Subcutaneous adipose tissue (tissue), 4 donors: Measurements from ENCODE around the gene DNAJC16. TPM values are rescaled to one million over a fixed set of nuclear protein-coding genes. Genes with fewer than 3 reads are reported as not detected.

ENCODE experiments used
- total RNA-seq, 4 donors: library from RNA; depleted of rRNA; stranded (reverse); fragments of >200 nt; gene quantifications; one replicate each; pipeline ENCODE4 v1.1.0, GENCODE V29; 2016
- TF ChIP-seq, protein P1 (sequence below): fragments of 450-650 bp; IDR thresholded peaks from one replicate; pipeline ENCODE4 v1.5.1; 2016; ENCODE audit warnings: low read depth, mild to moderate bottlenecking, control low read depth, antibody characterized with exemption, moderate library complexity

DNAJC16 gene
- total RNA-seq, 4 donors from 2014 or later = 12.1 to 22.3 (median 13.8) TPM

DNA sequence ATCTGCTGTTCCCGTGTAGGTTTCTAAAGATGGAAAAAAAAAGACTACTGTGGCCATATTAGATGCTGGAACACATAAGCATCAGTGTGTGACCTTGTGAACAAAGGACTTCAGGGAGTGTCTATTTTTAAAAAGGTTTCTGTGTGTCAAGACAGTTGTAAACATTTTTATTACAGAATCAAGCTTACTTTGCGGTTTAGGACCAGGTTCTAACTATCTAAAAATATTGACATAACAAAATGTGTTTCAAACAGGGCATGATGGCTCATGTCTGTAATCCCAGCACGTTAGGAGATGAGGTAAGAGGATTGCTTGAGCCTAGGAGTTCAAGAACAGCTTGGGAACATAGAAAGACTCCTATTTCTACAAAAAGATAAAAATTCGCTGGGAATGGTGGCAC lies 83.5 kb downstream of the DNAJC16 start:
- TF ChIP-seq, protein P1, sequence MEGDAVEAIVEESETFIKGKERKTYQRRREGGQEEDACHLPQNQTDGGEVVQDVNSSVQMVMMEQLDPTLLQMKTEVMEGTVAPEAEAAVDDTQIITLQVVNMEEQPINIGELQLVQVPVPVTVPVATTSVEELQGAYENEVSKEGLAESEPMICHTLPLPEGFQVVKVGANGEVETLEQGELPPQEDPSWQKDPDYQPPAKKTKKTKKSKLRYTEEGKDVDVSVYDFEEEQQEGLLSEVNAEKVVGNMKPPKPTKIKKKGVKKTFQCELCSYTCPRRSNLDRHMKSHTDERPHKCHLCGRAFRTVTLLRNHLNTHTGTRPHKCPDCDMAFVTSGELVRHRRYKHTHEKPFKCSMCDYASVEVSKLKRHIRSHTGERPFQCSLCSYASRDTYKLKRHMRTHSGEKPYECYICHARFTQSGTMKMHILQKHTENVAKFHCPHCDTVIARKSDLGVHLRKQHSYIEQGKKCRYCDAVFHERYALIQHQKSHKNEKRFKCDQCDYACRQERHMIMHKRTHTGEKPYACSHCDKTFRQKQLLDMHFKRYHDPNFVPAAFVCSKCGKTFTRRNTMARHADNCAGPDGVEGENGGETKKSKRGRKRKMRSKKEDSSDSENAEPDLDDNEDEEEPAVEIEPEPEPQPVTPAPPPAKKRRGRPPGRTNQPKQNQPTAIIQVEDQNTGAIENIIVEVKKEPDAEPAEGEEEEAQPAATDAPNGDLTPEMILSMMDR = no peak

DNA sequence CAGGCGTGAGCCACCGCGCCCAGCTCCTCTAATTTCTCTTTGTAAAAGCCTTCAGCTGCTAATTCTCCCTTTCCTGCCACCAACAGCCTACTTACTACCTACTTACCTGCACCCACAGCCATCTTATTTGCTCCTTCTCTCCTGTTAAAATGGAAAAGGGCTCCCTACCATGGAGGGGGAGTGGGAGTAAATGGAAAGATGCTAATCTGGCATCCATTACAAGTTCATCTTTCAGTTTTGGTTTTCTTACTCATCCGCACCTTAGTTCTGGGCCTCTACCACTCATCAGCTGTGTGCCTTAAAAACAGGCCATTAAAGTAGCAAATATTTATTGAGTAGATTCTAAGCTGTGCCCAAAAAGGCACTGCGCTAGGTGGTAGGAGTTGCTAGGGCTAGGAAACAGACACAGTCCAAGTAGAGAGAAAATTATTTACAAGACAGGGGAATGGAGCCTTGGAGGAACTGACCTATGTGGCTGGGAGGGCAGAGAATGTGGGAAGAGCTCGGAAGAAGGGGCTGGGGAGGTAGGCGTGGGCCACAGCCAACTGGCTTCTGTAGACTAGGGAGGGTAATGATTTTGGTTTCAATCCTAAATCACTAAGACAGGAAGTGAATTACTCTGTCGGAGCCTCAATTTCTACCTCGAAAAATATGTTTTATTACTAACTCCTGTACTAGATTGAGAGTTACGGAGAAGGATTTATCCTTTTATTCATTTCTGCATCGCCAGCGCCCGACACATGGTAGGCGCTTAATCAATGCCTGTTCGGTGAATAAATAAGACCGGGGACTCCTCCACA lies 89.9 kb downstream of the DNAJC16 start:
- TF ChIP-seq, protein P1 = no peak

DNA sequence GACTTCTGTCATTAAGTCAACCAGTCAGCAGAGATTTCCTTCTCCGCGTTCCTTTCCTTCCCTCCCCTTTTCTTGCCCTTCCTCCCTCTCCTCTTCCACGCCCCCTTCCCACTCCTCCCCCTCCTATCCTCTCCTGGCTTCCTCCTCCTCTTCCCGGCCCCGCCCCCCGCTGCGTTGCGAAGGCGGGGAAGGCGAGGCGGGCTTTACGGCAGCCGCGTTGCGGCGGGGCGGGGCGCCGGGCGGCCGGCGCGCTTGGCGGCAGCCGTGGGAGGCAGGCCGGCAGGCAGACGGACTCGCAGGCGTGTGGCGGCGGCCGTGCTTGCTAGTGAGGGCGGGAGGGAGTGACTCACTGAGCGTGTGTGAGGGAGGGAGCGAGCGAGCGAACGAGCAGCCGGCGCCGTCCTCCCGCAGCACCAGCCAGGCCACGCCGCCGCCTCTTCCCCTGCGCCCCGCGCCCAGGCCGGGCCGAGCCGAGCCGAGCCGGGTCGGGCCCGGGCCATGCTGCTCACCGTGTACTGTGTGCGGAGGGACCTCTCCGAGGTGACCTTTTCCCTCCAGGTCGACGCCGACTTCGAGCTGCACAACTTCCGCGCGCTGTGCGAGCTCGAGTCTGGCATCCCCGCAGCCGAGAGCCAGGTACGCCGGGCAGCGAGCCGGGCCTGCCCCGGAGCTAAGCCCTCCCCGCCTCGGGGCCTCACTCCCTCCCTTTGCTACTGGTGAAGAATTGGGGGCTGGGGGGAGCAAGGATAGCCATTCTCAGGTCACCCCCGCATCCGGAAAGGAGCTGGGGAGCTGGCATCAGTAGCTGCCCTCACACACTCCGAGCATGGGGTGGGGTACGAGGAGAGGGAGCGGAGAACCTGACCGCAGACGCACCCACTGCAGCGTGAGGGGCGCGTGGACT lies 90.8 kb downstream of the DNAJC16 start, which contains the start of gene DDI2:
DDI2 (plus strand) TSS at position 286 of the 904 bp plus-strand sequence; CDS start at position 499, 213 bp downstream.
- TF ChIP-seq, protein P1 = no peak

- TF ChIP-seq, protein P1 = no peak
These were observed 91.5 kb downstream of the DNAJC16 start for GRCh38 chr1:15618077-15618654.

DNA sequence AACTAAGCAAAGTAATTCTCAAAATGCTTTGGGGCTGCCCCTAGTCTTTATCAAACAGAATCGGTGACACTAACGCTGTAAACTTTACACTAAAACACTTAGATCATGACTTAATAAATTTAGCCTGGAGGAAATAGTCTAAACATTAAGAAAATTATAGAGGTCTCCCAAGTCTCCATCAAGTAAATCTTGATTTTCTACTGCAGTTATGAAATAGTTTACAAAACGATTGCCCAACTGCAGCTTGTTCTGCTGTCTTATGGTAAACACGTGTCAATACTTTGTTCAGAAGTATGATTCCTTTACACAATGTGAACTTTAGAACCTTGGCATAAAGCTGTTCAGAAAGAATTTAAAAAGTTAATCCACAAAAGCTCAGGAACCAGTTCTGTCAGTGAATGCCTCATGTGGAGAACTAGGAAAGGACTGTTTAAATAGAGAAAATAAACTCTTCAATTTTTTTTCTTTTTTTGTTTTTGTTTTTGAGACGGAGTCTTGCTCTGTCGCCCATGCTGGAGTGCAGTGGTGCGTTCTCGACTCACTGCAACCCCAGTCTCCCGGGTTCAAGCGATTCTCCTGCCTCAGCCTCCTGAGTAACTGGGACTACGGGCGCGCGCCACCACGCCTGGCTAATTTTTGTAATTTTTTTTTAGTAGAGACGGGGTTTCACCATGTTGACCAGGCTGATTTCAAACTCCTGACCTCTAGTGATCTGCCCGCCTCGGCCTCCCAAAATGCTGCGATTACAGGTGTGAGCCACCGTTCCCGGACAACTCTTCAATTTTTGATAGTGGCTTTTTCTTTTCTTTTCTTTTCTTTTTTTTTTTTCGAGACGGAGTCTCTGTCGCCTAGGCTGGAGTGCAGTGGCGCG lies 92.2 kb downstream of the DNAJC16 start:
- TF ChIP-seq, protein P1 = no peak

- TF ChIP-seq, protein P1 = no peak
These were observed 93.5 kb downstream of the DNAJC16 start for GRCh38 chr1:15620155-15620545.
